Fibroblast of lung (primary cell): Measurements from ENCODE around the gene MITF.

Experiments used
- CTCF ChIP-seq, 2 donors: IDR thresholded peaks in 1 of 2; conservative IDR thresholded peaks in 1 of 2; 1 replicate in 1 of 2; 2 replicates in 1 of 2; pipeline ENCODE4 v1.5.1; 2011 to 2012; ENCODE audit warnings: low read length in 2 of 2, control low read depth in 1 of 2, inconsistent platforms in 1 of 2, low read depth in 1 of 2, mild to moderate bottlenecking in 1 of 2
- EZH2 ChIP-seq: IDR thresholded peaks from 2 replicates; pipeline ENCODE4 v1.5.1; 2012; ENCODE audit warnings: low read length, control low read depth, mild to moderate bottlenecking; ENCODE audit errors: missing control alignments

GRCh38 chr3:69882560-69882959 is 143.3 kb downstream of the MITF start:
- TF ChIP-seq CTCF (conservative IDR thresholded peaks at IDR 0.05 in 1 of 2, IDR thresholded peaks at IDR 0.05 in 1 of 2; ENCODE audit: low read depth in 1 of 2, low read length in 2 of 2) (no peak), EZH2 (no peak)
